ENCODE results near the gene FOXK1.
"Not testable (repeated sequence)": the region's sequence is repeated elsewhere in the genome, so short reads cannot be mapped to it uniquely, and the experiment has no call there.

FOXK1 gene

DNA sequence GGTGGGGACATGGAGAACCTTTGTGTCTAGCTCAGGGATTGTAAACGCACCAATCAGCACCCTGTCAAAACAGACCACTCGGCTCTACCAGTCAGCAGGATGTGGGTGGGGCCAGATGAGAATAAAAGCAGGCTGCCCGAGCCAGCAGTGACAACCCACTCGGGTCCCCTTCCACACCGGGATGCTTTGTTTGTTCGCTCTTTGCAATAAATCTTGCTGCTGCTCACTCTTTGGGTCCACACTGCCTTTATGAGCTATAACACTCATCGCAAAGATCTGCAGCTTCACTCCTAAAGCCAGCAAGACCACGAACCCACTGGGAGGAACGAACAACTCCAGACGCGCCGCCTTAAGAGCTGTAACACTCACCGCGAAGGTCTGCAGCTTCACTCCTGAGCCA lies 112.1 kb downstream of the FOXK1 start:
- in situ Hi-C loops (cut with MboI; ENCODE audit: low sequenced_read_pairs) = not testable (repeated sequence)

DNA sequence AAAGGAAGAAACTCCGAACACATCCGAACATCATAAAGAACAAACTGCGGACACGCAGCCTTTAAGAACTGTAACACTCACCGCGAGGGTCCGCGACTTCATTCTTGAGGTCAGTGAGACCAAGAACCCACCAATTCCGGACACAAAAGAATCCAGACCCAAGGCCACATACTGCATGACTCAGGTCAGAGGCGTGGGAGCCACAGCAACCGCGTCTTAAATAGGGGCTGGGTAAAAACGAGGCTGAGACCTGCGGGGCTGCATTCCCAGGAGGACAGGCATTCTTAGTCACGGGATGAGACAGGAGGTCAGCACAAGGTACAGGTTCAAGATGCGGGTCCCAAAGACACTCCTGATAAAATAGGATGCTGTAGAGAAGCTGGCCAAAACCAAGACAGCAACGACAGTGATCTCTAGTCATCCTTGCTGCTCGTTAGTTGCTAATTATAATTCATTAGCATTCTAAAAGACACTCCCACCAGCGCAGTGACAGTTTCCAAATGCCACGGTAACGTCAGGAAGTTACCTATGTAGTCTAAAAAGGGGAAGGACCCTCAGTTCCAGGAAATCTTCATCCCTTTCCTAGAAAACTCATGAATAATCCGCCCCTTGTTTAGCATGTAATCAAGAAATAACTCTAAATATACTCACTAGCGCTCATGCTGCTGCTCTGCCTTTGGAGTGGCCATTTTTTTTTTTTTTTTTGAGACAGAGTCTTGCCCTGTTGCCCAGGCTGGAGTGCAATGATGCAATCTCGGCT lies 112.7 kb downstream of the FOXK1 start:
- in situ Hi-C loops (cut with MboI; ENCODE audit: low sequenced_read_pairs) = no loop called here

DNA sequence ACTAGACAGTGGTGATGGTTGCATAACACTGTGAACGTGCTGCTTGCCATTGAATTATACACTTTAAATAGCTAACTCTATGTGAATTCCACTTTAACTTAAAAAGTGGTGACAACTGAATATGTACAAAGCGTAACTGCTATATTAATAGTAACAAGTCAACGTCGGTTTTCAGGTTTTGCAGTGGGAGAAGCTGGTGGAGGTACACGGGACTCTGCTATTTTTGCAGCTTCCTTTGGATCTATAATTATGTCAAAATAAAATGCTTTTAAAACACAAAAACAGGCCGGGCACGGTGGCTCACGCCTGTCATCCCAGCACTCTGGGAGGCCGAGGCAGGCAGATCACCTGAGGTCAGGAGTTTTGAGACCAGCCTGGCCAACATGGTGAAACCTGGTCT lies 114.4 kb downstream of the FOXK1 start:
- in situ Hi-C loops (cut with MboI; ENCODE audit: low sequenced_read_pairs) = no loop called here

DNA sequence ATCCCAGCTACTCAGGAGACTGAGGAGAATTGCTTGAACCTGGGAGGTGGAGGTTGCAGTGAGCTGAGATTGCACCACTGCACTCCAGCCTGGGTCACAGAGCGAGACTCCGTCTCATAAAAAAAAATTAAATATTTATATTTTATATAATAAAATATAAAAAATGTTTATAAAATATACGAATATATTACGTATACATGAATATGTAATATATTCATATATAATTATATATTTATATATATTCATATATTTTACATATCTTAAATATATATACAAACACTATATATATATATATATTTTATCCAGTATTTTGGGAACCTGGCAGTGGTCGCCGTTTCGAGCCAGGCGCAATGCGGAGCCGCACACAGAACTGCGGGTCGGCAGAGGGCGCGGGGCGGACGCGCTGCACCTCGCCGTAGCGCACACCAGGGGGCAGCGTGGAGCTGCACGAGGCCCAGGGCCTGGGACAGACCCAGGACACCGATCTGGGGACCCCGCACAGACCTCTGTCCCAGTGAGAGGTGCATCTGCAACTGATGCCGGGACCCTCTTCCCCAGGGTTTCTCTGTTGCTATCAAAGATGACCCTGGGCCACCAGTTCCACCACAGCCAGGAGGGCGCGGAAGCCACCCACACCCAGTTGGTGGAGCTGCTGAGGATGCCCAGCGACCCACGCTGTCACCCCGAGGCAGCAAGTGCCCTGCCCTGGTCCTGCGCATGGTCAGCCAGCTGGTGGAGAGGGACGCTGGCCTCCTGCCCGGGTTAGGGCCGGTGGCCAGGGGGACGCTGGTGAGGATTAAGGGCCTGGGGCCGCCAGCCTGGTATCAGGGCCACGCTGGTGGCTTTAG lies 116.0 kb downstream of the FOXK1 start:
- in situ Hi-C loops (cut with MboI; ENCODE audit: low sequenced_read_pairs) = no loop called here

DNA sequence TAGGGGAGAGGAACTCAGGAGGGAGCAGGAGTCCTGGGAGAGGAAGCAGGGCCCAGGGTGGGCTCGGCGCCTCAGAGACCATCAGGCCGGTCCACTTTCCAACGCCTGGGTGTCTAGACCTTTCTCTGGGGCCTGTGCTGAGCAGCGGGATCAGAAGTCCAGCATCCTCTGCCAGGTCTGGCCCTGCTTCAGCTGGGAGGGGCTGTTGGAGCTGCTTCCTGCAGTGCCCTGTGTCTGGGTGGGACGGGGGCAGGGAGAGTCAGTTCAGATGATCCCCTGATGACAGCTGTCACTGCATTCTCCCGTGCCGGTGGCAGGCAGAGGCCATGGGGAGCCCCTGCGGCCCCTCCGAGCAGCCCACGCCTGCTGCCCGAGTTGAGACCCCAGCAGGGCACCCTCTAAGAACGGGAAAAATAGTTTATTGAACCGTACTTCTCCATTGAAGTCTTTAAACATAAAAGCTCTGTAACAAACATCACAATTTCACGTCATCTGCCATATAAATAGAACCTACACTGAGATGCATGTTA lies 116.7 kb downstream of the FOXK1 start:
- in situ Hi-C loops (cut with MboI; ENCODE audit: low sequenced_read_pairs) = no loop called here

DNA sequence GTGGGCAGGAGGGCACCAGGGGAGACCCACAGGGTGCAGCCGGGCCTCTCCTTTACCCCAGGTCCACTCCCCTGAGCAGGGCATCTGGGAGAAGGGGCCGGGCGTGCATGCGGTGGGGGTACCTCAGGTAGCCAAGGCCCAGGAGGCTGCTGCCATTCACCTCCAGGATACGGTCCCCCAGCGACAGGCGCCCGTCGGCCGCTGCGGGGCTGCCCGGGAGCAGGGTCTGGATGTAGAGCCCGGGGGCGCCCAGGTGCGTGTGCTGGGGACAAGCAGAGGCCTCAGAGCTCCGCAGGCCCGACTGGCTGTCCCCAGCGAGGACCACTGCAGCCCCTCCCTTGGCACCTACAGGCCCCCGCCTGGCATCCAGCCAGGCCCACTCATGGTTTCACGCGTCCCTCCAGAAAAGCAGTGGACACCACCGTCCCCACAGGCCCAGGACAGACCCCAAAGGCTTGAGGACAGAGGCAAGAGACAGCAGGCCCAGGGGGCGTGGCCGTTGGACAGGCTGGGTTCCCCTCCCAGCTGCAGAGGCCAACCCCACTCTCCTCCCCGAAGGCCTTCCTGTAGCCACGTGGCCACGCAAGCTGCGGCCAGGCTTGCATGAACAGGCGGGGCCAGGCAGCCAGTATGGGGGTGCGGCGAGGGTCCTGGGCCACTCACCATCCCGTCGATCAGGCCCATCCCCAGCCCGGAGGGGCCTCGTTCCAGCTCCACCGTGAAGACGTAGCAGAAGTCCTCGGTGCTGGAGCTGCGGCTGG lies 117.6 kb downstream of the FOXK1 start:
- in situ Hi-C loops (cut with MboI; ENCODE audit: low sequenced_read_pairs) = no loop called here

DNA sequence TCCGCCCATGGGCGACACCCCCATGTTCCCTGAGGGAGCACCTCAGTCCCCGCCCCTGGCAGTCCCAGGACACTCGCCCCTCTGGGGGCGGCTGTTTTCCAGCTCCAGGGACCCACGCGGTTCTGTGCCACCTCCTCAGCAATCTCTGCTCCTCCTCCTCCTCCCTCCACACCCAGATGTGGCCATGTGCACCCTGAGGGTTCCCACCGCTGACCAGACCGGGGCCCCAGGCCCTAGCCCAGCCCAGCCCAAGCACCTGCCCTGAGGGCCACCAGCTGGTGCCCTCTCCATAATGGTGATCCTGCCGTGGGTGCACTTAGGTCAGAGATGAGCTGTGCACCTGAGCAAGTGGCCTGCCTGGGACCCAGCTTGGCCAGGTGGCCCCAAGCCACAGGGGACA lies 118.4 kb downstream of the FOXK1 start:
- in situ Hi-C loops (cut with MboI; ENCODE audit: low sequenced_read_pairs) = no loop called here

DNA sequence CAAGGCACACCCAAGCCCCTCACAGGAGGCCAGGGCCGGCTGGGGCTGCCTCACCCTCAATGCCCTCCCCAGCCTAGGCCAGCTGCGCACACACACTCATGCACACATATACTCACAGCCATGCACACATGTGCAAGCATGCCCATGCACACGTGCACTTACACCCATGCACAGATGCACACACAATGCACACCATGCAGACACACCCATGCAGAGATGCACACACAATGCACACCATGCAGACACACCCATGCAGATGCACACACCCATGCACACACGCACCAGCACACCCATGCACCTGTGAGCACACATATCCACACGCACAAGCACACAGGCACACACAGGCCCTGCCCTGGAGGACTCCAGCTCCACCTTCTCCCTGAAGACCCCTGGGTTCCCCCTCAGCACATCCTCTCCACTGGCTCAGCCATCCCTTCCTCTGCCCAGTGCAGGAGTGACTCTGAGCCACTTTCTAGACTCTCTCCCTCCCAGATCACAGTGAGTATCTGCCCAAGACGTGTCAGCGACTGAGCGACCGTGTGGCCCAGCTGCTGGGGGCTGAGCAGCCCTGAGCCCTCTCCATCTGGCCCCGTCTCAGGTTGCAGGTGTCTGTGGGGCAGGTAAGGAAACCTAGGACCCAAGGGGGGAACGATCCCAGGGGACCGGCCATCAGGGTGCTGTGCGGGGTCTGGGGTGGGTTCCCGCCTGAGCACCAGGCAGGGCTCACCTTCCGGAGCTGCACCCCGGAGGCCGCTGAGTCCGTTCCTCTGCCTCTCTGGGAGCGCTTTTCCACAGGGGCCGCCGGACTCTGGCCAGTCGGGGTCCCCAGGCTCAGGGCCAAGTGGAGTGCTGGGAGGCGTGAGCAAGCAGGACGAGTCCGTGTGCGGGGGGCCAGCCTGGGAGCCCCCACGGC lies 119.1 kb downstream of the FOXK1 start:
- in situ Hi-C loops (cut with MboI; ENCODE audit: low sequenced_read_pairs) = no loop called here

DNA sequence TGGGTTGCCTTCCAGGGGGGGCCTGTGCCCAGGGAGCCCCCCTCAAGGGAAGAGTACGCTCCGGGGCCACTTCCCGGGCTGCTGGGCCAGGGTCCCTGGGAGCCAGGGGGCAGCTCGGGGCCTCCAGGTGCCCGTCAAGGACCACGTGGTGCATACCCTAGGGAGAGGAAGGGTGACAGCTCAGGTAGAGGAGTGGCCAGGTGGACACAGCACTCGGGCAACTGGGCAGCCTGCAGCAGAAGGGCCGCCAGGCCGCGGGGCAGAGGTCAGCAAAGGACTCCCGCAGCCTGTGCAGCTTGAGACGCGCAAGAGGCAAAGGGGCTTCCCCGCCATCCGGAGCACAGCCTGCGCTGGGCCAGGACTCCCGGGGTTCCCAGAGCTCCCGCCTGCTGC lies 119.7 kb downstream of the FOXK1 start:
- in situ Hi-C loops (cut with MboI; ENCODE audit: low sequenced_read_pairs) = no loop called here

DNA sequence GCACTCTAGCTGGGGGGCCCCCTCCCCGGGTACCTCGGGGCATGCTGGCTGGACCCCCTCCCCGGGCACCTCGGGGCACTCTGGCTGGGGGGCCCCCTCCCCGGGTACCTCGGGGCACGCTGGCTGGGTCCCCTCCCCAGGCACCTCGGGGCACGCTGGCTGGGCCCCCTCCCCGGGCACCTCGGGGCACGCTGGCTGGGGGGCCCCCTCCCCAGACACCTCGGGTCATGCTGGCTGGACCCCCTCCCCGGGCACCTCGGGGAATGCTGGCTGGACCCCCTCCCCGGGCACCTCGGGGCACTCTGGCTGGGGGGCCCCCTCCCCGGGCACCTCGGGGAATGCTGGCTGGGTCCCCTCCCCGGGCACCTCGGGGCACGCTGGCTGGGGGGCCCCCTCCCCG lies 120.5 kb downstream of the FOXK1 start:
- in situ Hi-C loops (cut with MboI; ENCODE audit: low sequenced_read_pairs) = not testable (repeated sequence)

DNA sequence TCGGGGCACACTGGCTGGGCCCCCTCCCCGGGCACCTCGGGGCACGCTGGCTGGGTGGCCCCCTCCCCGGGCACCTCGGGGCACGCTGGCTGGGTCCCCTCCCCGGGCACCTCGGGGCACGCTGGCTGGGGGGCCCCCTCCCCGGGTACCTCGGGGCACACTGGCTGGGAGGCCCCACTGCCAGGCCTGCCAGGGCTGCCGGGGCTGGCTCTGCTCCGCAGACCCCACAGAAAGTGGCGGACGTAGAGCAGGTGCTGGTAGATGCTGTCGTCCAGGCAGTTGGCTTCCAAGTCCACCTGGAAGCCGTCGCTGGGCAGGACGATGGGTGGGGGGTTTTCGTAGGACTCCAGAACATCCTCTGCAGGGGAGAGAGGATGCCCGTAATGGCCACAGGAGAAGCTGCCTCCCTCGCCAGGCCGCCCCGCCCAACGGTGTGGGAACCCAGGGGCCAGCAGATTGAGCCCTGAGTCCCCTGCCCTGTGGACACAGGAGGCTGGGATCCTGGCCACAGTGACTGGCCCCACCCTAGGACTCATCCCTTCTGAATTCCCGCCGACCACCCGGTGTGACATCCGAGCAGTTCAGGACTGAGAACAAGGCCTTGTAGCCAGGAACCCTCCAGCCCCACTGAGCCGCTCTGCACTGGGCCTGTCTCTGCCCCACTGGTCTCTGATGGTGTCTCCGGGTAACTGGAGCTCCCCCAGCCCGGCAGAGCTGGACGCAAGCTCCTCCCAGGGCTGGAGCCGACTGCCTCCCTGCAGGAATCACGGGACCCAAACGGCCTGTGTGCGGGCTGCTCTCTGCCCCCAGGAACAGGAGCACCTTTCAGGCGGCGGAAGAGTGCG lies 121.5 kb downstream of the FOXK1 start:
- in situ Hi-C loops (cut with MboI; ENCODE audit: low sequenced_read_pairs) = no loop called here

DNA sequence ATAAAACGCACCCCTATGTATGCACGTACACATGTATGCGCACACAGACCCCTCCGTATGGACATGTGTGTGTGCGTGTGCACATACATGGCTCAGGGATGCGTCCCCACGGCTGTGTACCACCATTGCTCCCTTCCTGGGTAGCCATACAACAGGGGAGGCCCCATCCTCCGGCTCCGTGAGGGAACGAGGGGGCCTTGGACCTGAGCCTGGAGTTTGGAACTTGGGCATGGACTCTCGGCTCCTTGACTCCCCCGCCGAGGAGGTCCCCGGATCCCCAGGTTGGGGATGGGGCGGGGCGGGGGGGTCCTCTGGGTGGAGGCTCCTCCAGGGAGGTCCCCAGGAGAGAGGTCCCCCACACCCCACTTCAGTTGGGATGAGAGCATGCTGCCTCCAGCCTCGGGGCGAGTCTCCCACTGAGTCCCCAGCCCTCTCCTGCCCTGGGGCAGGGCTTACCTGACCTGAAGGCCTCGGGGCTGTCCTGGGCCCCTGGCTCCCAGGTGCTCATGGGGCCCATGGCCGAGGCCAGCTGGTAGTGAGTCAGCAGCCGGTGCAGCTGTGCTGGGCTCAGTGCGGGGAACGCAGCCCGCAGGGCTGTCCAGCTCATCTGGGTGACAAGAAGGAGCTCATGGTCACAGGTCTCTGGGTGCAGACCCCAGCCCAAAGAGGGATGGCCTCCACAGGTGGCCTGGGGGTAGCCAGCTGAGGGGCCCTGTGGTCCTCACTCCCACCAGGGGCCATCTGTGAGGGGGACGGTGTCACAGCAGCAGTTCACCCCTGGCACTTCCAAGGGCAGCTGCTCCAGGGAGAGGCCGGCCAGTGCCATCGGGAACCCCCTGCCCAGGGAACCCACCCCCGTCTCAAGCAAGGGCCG lies 123.3 kb downstream of the FOXK1 start:
- in situ Hi-C loops (cut with MboI; ENCODE audit: low sequenced_read_pairs) = no loop called here

DNA sequence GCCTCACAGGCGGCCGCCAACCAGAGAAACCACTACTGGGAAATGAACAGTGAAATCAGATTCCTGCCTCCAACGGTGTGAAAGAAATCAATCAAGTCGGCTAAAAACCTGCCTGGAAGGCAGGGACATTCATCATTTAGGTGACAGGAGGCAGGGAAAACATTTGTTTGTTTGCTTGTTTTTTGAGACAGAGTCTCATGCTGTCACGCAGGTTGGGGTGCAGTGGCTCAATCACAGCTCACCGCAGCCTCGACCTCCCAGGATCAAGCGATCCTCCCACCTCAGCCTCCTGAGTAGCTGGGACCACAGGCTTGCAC lies 123.8 kb downstream of the FOXK1 start:
- in situ Hi-C loops (cut with MboI; ENCODE audit: low sequenced_read_pairs) = no loop called here

DNA sequence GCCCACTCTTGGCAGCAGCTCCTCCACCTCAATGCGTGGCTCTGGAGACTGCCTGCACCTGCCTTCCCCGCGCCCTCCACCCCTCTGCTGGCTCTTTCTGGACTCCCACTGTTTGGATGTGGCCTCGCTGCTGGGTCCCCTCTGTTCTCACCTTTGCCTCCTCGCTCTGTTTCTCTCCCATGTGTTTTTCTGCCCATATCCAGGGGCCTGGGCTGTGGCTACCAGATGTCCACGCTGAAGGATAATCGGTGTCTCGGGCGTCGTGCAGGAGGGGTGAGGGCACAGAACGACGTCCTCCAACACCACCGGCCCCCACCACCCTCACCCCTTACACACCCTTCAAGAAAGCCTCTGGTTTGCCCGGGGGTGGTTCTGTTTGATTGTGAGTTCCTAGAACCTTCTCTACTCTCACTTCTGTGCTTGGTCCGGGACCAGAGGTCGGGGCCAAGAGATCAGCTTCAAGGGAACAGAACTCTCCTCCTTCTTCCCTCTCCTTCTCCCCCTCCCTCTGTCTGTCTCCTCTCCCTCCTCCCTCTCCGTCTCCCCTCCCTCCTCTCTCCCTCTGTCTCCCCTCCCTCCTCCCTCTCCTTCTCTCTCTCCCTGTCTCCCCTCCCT lies 125.0 kb downstream of the FOXK1 start:
- in situ Hi-C loops (cut with MboI; ENCODE audit: low sequenced_read_pairs) = no loop called here

DNA sequence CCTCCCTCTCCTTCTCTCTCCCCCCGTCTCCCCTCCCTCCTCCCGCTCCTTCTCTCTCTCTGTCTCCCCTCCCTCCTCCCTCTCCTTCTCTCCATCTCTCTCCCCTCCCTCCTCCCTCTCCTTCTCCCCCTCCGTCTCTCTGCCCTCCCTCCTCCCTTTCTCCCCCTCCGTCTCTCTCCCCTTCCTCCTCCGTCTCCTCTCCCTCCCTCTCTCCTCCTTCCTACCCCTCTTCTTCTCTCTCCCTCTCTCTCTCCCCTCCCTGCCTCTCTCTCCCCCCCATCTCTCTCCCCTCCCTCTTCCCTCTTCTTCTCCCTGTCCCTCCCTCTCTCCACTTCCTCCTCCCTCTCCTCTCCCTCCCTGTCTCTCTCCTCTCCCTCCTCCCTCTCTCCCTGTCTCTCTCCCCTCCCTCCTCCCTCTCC lies 125.5 kb downstream of the FOXK1 start:
- in situ Hi-C loops (cut with MboI; ENCODE audit: low sequenced_read_pairs) = no loop called here

DNA sequence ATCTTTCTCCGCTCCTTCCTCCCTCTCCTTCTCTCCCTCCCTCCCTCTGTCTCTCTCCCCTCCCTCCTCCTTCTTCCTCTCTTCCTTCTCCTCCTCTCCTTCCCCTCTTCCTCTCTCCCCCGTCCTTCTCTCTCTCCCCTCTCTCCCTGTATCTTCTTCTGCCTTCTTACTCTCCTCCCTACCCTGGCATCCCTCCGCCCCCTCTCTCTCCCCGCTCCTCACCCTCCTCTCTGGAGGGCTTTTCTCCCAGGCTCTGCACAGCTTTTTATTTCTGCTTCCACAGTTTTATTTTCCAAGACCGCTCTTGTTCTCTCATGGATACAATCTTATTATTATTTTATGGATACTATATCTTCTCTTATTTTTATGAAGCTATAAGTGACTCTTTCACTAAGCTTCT lies 125.9 kb downstream of the FOXK1 start:
- in situ Hi-C loops (cut with MboI; ENCODE audit: low sequenced_read_pairs) = no loop called here

DNA sequence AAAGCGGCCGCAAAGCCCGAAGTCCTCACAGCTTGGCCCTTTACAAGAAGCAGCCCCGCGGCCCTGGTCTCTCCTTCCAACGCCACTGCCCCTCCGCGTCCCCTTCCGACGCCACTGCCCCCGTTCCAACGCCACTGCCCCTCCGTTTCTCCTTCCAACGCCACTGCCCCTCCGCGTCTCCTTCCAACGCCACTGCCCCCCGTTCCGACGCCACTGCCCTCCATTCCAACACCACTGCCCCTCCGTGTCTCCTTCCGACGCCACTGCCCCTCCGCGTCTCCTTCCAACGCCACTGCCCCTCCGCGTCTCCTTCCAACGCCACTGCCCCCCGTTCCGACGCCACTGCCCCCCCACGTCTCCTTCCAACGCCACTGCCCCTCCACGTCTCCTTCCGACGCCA lies 126.5 kb downstream of the FOXK1 start:
- in situ Hi-C loops (cut with MboI; ENCODE audit: low sequenced_read_pairs) = no loop called here

DNA sequence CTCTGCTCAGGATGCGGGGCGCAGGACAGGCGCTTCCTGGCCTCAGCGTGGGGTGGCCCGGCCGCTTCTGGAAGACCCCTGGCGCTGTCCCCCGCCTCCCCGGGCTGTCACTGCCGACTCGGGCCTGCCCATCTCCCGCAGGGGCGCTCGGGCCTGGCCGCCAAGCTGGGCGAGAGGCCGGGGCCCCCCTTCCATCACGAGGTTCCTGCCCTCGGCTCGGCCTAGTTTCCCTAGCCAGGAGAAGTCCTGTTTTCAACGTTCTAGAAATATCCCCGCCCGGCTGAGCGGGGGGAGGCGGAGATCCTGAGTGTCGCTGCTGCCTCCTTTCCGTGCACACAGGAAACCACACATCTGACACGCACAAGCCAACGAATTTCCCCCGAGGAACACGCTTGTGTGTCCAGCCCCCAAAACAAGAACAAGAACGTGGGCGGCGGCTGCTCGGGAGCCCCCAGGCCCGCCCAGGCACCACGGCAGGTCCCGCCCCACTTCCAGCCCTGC lies 127.0 kb downstream of the FOXK1 start:
- in situ Hi-C loops (cut with MboI; ENCODE audit: low sequenced_read_pairs) = no loop called here
